HG02938 (cell line): ENCODE data around the gene LRP11.

Source experiments
- ATAC-seq: cut with Tn5 transposase; IDR thresholded peaks from one replicate; pipeline ENCODE4 v1.9.1; 2021; ENCODE audit warnings: mild to moderate bottlenecking, moderate library complexity; ENCODE audit not compliant: unreplicated experiment

Gene LRP11

GRCh38 chr6:149809798-149810197 is 54.4 kb downstream of the LRP11 start:
- ATAC-seq, result no peak

- ATAC-seq, result no peak
Measured at GRCh38 chr6:149806127-149806526, 58.0 kb downstream of the LRP11 start.

GRCh38 chr6:149783551-149783950 is 80.6 kb downstream of the LRP11 start:
- ATAC-seq, result no peak

- ATAC-seq, result no peak
Measured at GRCh38 chr6:149782337-149782736, 81.8 kb downstream of the LRP11 start.

- no peak for ATAC-seq
Measured at GRCh38 chr6:149781715-149782114, 82.4 kb downstream of the LRP11 start.

- no peak for ATAC-seq
Measured at GRCh38 chr6:149779644-149779963, 84.6 kb downstream of the LRP11 start.

GRCh38 chr6:149777624-149778023 is 86.5 kb downstream of the LRP11 start:
- no peak for ATAC-seq

- ATAC-seq, result no peak
Measured at GRCh38 chr6:149771925-149772324, 92.2 kb downstream of the LRP11 start.

- no peak for ATAC-seq
Measured at GRCh38 chr6:149771185-149771584, 93.0 kb downstream of the LRP11 start.

- no peak for ATAC-seq
Measured at GRCh38 chr6:149769676-149770075, 94.5 kb downstream of the LRP11 start.
